Middle frontal gyrus (tissue), 1 donor: ENCODE data around the gene SHISA6.

Source experiments
- DNase-seq: peaks from one replicate; pipeline ENCODE4 v3.0.0-alpha.2; 2015; ENCODE audit warnings: low spot score; ENCODE audit errors: extremely low spot score

The SHISA6 gene

DNA sequence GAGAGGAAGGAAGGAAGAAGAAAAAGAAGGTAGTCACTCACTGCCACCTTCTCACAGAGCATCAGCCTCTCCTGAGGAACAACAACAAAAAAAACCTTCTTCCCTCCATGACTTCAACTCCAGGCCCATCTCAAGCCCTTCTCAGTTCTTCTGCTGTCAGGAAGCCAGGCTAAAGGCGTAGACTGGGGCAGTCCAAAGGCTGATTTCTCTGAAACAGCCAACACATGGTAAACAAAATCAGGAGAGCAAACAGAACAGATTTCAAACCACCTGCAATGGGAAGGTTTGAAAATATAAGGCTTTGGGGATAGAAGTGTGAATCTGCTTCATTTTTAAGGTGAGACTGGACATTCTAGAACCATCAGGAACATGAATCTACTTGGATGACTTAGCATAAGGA lies 200.0 kb downstream of the SHISA6 start:
- DNase-seq, result no peak

GRCh38 chr17:11446316-11446715 lies 205.3 kb downstream of the SHISA6 start:
- DNase-seq, result no peak

- DNase-seq, result no peak
Measured at GRCh38 chr17:11454096-11454495, 213.1 kb downstream of the SHISA6 start.

DNA sequence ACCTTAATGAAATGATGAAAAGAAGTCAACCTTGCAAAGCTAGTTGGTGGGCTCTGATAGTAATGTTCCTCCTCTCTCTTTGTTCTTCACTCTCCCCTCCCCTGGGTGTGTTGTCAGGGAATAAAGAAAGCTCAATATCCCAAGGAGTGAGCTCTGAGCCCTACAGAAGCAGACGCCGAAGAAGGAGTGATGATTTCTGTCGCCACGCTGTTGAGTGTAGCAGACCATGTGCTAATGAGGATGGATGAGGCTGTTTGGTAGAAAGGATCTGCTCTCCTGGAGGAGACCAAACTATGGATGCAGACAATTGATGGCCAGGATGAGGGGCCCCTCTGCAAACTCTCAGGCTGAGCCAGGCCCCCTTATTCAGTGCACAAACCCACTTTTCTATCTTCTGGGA lies 217.3 kb downstream of the SHISA6 start:
- DNase-seq, result no peak

DNA sequence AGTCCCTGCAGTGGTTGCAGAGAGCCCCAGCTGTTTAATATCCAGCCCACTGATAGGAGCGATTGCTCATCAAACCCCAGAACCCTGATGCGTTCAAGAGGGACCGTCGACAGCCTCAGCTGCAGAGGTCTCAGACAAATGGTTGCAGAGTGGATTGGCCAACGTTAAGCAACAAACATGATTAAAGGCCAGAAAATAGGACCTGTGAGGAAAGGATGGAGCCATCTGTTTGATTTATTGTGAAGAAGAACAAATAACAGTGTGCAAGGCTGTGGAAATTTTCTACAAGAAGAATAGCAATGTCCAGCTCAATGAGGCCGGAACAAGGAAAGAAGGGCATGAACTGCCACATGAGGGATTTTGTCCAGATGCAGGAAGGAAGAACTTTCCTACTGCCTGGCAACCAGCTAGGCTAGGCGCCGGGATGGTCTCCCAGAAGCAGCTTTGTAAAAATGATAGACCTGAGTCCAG lies 218.9 kb downstream of the SHISA6 start:
- DNase-seq, result no peak

DNA sequence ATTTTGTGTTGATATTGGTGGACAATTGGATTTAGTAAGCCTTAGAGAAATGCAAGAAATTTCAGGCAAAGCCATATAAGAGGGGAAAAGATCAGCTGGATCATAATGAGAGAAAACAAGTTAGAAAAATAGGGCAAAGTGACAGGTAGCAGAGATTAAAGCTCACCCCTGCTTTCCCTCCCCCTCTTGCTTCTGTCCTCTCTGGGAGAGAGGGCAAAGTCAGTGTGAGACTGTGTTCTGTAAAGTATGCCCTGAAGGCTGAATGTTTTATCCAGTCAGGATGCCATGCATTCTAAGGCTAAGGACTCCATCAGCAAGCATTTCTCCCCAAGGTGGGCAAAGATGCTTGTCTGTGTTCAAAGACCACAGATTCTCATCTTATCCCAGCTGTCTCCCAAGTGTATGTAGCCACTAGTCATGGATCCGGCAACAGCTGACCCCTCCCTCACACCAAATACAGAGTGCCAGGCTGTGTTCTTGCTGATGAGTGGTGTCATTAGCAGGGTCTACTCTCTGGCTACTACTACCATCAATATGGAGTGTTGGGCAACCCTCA lies 221.1 kb downstream of the SHISA6 start:
- no peak for DNase-seq

DNA sequence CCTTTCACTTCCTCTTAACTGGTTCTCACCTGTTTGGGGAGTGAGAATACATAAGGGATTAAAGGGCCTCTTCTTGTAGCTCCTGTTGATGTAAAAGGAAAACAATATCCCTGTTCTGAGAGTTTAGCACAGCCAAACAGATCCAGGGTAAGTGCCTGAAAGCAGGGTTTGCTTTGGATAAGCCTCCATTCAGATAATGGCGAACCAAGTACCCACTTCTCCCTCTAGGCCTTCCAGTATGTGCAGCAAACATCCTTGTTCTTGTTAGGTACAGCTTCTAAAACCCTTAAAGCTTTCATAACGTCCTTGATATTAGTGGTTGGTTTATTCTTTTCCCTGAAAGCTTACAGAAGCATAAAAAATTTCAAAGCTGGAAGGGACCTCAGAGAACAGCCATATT lies 226.6 kb downstream of the SHISA6 start:
- DNase-seq, result no peak

DNA sequence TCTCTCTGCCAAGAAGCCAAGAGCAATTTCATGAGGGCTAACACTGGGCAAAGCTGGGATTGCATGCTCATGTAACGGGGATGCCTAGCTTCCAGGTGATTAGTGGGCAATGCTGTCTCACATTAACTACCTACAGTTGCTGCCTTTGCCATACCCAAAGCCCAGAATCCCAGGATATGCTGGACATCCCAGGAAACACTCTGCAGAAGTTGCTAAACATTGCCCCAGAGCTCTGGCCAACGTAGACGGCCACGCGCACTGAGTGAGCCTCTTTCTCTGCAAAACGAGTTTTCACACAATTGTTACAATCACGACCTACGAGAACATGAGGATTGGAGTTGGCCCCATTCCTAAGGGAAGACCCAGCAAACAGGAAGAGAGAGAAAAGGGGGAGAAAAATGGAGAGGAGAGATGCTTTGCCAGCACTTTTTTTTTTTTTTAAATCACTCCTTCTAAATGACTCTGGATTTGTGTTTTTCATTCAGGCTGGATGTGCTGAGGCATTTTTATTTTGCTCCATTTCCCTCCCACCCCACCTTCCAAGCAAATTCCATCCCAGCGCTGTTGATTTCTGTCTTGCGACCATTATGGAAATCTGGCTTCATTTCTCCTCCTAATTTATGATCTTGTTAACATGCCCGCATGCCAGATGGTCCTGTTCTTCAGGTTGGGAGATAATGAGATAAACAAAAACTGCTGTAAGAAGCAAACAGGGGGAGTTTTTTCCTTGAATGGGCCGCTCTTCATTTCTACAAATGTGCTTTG lies 244.5 kb downstream of the SHISA6 start:
- DNase-seq, result no peak

- no peak for DNase-seq
Measured at GRCh38 chr17:11486101-11486867, 245.3 kb downstream of the SHISA6 start.

DNA sequence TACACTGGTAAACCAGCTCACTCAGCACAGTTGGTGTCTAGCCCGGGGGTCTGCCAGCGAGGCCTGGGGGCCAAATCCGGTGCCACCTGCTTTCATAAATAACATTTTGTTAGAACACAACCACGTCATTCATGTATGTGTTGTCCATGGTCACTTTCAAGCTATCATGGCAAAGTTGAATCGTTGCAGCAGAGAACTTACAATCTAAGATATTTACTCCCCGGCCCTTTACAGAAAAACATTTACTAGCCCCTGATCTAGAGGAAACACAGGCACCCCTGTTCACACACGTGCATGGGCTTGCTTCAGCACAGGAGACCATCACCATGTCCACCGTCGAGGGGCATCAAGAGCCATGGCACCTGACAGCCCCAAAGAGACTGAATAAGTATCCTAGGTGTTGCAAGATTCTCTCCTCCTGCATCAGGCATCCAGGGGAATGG lies 245.9 kb downstream of the SHISA6 start:
- no peak for DNase-seq

DNA sequence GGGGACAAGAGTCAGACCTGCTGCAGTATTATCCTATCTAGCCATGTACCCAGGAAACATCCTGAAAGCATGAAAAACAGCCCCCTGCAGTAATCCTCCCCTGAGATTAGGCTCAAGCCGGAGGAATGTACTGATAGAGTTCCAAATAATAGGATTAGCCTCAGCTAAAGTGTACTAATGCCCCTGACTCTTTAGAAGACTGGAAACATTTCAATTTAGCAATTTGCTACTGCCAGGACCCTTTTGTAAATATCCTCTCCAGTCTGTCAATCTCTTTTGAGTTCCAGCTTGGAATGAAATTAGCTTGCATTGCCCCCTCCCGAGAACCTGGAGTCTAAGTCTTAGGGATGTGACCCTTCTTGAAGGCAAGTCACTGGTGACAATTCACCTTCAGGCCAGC lies 246.5 kb downstream of the SHISA6 start:
- DNase-seq, result no peak

DNA sequence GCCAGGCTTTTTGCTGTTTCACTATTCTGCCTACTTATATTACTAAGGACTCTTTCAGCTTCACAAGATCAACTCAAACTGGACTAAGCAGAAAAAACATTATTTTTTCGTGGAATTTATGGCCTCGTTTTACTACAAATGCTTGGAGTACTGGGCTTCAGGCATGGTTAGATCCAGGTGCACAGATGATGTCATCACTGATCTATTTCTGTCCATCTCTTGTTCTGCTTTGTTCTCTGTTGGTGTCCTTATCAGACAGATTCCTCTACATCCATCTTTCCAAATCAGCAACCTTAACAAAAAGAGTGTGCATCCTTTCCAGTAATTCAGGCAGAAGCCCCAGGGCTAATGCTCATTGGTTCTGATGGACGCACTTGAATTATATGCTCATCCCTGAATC lies 247.4 kb downstream of the SHISA6 start:
- DNase-seq, result no peak

DNA sequence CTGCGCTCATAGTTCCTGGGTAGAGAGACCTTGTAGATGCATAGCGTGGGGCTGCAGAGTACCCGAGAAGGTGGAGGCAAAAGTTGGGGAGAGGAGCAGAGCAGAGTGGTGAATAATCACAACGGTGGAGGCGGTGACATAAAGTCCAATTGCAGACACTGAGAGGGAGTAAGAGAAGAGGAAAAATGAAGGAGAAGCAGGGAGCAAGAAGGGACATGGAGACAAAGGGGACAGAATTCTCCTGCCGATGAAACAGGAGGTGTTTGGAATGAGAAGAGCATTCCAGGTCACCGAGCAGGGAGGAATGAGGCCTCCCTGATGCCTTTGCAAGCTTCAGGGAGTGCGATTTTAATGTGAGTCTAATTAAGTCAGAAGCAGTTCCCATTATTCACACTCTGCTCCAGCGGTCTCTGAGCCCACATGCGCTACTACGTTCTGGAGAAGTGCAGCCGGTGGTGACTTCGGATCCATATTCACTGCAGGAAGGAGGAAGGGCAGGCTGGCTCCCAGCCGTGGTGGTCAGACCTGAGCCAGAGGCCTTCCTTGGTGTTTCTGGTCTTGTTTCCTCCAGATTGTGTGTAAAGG lies 249.2 kb downstream of the SHISA6 start:
- DNase-seq, result no peak

DNA sequence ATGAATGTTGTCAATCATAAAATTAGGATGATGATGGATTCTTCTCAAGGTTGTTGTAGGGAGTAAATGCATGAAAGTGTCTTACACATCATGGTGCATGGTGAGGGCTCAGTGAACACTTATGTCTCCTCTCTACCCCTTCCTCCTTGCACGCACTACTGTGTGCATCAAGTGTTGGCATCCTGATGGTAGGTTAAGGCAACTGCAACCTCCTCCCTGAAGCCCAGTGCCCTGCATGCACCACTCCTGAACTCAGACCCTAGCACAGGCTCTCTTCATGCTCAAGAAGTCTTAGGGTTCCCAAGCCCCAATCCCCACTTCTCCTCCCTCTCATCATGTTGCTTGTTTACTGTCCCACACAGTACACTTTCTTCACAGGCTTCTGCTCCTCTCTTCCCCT lies 251.5 kb downstream of the SHISA6 start:
- DNase-seq, result no peak

DNA sequence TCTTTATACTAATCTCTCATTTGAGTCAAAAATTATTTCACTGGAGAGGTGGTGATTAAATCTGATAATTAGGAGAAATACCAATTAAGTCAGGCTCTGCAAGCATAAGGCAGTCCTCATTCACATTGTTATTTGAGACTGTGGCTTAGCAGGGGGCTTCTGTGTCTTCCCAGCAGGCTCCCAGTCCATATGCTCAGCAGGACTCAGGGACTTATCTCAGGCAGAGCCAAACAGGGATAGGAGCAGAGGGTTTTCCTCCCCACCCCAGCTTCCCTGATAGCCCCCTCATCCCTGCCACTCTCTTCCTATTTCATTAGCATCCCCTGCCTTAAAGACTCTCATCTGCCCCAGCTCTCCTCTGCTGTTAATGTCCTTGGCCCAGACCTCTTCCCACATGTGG lies 252.9 kb downstream of the SHISA6 start:
- no peak for DNase-seq

DNA sequence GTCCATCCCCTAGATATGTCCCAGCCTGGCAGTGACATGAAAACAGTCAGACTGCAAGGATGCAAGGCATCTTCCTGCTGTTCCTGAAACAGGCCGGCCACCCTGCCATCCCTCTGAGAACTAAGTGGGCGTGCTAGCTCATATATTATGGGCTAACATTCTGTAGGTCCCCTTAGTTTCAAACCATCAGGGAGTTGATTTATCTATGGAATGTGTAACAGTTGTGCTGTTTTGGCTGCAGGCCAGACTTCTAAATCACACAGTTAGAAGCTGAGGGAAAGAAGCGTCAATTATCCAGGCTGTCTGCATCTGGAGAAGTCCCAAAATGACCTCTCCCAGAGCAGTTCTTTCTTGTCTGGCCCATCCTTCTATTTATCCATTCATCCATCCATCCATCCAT lies 254.6 kb downstream of the SHISA6 start:
- no peak for DNase-seq

DNA sequence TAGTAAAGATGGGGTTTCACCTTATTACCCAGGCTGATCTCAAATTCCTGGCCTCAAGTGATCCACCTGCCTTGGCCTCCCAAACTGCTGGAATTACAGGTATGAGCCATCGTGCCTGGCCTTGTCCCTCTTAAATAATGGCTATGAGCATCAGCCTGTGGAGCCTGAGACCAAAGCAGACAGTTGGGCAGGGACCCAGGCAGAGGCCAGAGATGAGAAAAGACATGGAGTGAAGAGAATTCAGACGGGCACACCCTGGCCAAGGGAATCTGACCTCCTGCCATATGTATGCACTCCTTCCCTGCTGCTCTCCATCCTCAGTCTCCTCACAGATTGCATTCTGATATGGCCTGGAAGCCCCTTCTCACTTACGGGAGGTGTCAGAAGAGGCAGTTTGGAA lies 258.9 kb downstream of the SHISA6 start:
- no peak for DNase-seq

DNA sequence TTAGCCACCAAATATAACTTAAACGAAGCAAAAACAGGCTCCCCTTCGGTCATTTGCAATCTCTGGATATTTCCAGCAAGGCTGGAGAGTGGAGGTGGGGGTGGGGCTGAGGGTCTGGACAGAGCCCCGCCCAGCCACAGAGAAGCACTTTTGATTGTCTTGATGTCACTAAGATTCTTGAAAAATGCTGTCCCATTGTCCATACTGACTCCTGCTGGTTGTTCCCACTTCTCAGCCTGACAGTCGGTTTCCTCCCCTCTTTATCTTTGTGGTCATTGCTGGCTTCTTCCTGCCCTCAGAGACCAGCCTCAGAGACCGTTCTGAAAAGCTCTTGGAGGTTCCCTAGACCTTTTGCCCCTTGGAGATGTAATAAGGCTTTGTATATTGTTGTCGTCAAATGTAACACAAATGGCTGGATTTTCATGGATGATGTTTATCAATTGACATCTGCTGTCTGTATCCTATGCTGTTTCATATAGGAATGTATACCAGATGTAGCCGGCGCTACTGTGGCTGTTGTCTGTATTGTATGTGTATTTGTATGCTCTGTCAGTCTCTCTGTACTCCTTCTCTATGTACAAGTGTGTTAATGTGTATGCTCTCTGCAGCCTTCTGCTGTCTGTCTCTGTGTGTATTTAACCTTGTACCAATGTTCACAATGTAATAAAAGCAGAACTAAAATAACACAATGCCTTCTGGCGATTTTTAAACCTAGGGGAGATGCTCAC lies 262.5 kb downstream of the SHISA6 start:
- no peak for DNase-seq

DNA sequence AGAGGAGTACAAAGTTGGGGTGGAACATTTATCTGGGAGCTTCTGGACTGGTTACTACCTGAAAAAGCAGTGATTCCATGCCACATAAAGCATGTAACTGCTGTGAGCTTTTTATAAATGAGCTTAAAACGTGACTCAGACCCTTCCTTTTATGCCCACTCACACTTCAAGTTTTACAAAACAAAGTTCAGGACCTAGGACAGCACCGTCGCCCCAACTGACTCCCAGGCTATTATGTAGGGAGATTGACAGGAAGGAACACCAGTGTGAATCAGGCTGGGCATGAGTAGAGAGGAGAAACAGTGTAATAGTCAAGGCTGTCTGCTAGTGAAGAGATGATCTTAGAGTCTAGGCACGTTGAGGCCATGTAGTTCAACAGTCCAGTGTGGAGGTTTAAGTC lies 265.6 kb downstream of the SHISA6 start:
- no peak for DNase-seq

- DNase-seq, result no peak
Measured at GRCh38 chr17:11511696-11512095, 270.7 kb downstream of the SHISA6 start.

DNA sequence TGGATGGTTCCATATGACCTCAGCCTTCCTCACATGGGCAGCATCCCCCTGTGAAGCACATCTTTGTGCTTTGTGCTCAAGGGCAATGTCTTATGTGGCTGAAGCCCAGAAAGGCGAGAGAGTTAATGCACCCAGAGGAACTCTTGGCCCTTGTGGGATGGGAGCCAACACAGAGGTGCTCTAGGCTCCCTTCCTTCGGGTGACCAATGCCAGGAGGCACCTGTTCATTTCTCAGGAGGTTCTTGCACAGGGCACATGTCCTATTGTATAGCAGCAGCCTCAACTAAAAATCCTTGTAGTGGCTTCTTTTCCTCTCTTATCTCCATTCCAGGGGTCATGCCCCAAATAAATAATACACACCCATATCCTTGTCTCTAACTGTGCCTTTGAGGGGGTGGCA lies 273.6 kb downstream of the SHISA6 start:
- DNase-seq, result no peak
